DMS153 treated with DMSO at 0.1 percent for 48 hours (cell line): ENCODE data around the gene MRPL38.

Experiments used
- DNase-seq: peaks from one replicate; lab custom pipeline; 2025; ENCODE audit not compliant: unreplicated experiment; lab: John Stamatoyannopoulos, UW

MRPL38 gene

GRCh38 chr17:75904749-75905521 lies at the start of gene MRPL38:
Gene MRPL38 (minus strand): TSS chr17:75904884. CDS start chr17:75904875, 9 bp downstream.
- peak; percentile 90 for DNase-seq

- DNase-seq = no peak
These were observed 46.3 kb upstream of the MRPL38 start for GRCh38 chr17:75950855-75951554.

GRCh38 chr17:75950421-75950820 lies 45.7 kb upstream of the MRPL38 start:
- DNase-seq = no peak

GRCh38 chr17:75945211-75945610 lies 40.5 kb upstream of the MRPL38 start:
- DNase-seq = no peak

- DNase-seq = no peak
These were observed 38.8 kb upstream of the MRPL38 start for GRCh38 chr17:75943491-75943890.

- no peak for DNase-seq
These were observed 37.8 kb upstream of the MRPL38 start for GRCh38 chr17:75942473-75942872.

GRCh38 chr17:75941442-75941819 lies 36.7 kb upstream of the MRPL38 start:
- DNase-seq = no peak

GRCh38 chr17:75940727-75941441 lies 36.2 kb upstream of the MRPL38 start, which contains the start of gene FBF1:
Gene FBF1 (minus strand): TSS chr17:75941042. CDS start chr17:75938149, 2,893 bp downstream.
- DNase-seq = peak; percentile 96

GRCh38 chr17:75937652-75938051 lies 33.0 kb upstream of the MRPL38 start:
- no peak for DNase-seq

- no peak for DNase-seq
These were observed 29.1 kb upstream of the MRPL38 start for GRCh38 chr17:75933808-75934207.

- no peak for DNase-seq
These were observed 28.2 kb upstream of the MRPL38 start for GRCh38 chr17:75932852-75933251.

- no peak for DNase-seq
These were observed 26.4 kb upstream of the MRPL38 start for GRCh38 chr17:75931062-75931461.

GRCh38 chr17:75927286-75927922 lies 22.7 kb upstream of the MRPL38 start:
- DNase-seq = peak; percentile 2

GRCh38 chr17:75926456-75926855 lies 21.8 kb upstream of the MRPL38 start:
- DNase-seq = no peak

- no peak for DNase-seq
These were observed 21.2 kb upstream of the MRPL38 start for GRCh38 chr17:75925912-75926311.

GRCh38 chr17:75925103-75925502 lies 20.4 kb upstream of the MRPL38 start:
- DNase-seq = no peak

GRCh38 chr17:75922963-75923874 lies 18.5 kb upstream of the MRPL38 start:
- no peak for DNase-seq

- no peak for DNase-seq
These were observed 17.7 kb upstream of the MRPL38 start for GRCh38 chr17:75922173-75922961.

- DNase-seq = no peak
These were observed 16.9 kb upstream of the MRPL38 start for GRCh38 chr17:75921596-75921995.
